HCT116 (cell line): Measurements from ENCODE around the gene MCRIP2. TPM values are rescaled to one million over a fixed set of nuclear protein-coding genes. Genes with fewer than 3 reads are reported as not detected.

ENCODE experiments used
- ATAC-seq: fragments of 200-7000 bp; cut with Tn5 transposase; 2 replicates; pipeline ENCODE4 v1.9.1; 2020; ENCODE audit warnings: mild to moderate bottlenecking, moderate library complexity
- BruUV-seq: library from RNA; stranded (reverse); fragments of 400-500 nt; replicated peaks from 2 replicates; lab custom pipeline; 2021; lab: Mats Ljungman, UMichigan
- CTCF ChIA-PET: fragments of 300-600 bp; sonication (Branson Sonifier 250); formaldehyde crosslinking; loops from one replicate; lab custom pipeline; 2021; ENCODE audit warnings: antibody characterized with exemption; lab: Charles Lee
- POLR2A ChIA-PET: fragments of 300-600, 350-600 bp; sonication (Branson Sonifier 250); formaldehyde crosslinking; loops from one replicate; lab custom pipeline; 2021; ENCODE audit warnings: antibody characterized with exemption; lab: Charles Lee
- RAD21 ChIA-PET, 2 experiments: fragments of 300-600 bp; sonication (Branson Sonifier 250); formaldehyde crosslinking; loops; one replicate each; lab custom pipeline; 2023; ENCODE audit warnings: low total read pairs in 2 of 2; ENCODE audit not compliant: uncharacterized antibody in 2 of 2, unreplicated experiment in 2 of 2, low non-redundant PET in 1 of 2; lab: Charles Lee
- DNase-seq: peaks from one replicate; pipeline ENCODE4 v3.0.0-alpha.2; 2010; ENCODE audit warnings: low read depth, low spot score
- H2AFZ ChIP-seq: fragments of 200-600 bp; shearing (Covaris generic), sonication (generic); 2 replicates; pipeline ENCODE4 v1.6.1; 2017; ENCODE audit warnings: low read depth, mixed run types, mixed read lengths, antibody characterized with exemption, low read length; ENCODE audit not compliant: poor library complexity, severe bottlenecking
- H3K27ac ChIP-seq: 2 replicates; pipeline ENCODE4 v1.5.1; 2012; ENCODE audit warnings: low read depth, low read length
- H3K27me3 ChIP-seq: fragments of 200-600 bp; sonication (generic); 2 replicates; pipeline ENCODE4 v1.6.1; 2016; ENCODE audit warnings: mixed run types, low read length, mixed read lengths; ENCODE audit not compliant: insufficient read depth
- H3K36me3 ChIP-seq, 2 experiments: fragments of 200-500 bp in 1 of 2; fragments of 200-600 bp in 1 of 2; sonication (Bioruptor generic) in 1 of 2; sonication (generic) in 1 of 2; 2 replicates each; pipeline versions ENCODE4 v1.5.1 to v1.6.1; 2014 to 2016; ENCODE audit warnings: low read length in 2 of 2, inconsistent platforms in 1 of 2, mixed read lengths in 1 of 2, mixed run types in 1 of 2; ENCODE audit not compliant: insufficient read depth in 2 of 2, control insufficient read depth in 1 of 2
- H3K4me1 ChIP-seq, 2 experiments: fragments of 200-600 bp in 1 of 2; sonication (generic) in 1 of 2; 2 replicates each; pipeline versions ENCODE4 v1.5.1 to v1.6.1; 2012 to 2017; ENCODE audit warnings: low read length in 2 of 2, inconsistent platforms in 1 of 2, mild to moderate bottlenecking in 1 of 2, mixed read lengths in 1 of 2, mixed run types in 1 of 2, moderate library complexity in 1 of 2; ENCODE audit not compliant: insufficient read depth in 2 of 2, control insufficient read depth in 1 of 2
- H3K4me2 ChIP-seq: fragments of 200-600 bp; sonication (generic); 2 replicates; pipeline ENCODE4 v1.6.1; 2017; ENCODE audit warnings: mixed run types, low read length, mixed read lengths
- H3K4me3 ChIP-seq, 2 experiments: fragments of 200-600 bp in 1 of 2; sonication (generic) in 1 of 2; replicated peaks in 1 of 2; 2 replicates each; pipeline ENCODE4 v1.5.1; 2011 to 2016; ENCODE audit warnings: low read length in 2 of 2, control low read depth in 1 of 2, low read depth in 1 of 2, mild to moderate bottlenecking in 1 of 2, mixed read lengths in 1 of 2, mixed run types in 1 of 2
- H3K79me2 ChIP-seq: fragments of 200-600 bp; sonication (generic); 2 replicates; pipeline ENCODE4 v1.6.1; 2017; ENCODE audit warnings: mild to moderate bottlenecking, mixed run types, low read length, moderate library complexity, mixed read lengths; ENCODE audit not compliant: insufficient read depth
- H3K9ac ChIP-seq: fragments of 200-600 bp; sonication (generic); 2 replicates; pipeline ENCODE4 v1.6.1; 2016; ENCODE audit warnings: low read length, mixed read lengths
- H3K9me2 ChIP-seq: fragments of 200-600 bp; sonication (generic), shearing (Covaris generic); 2 replicates; pipeline ENCODE4 v1.6.1; 2017; ENCODE audit warnings: mixed run types, mild to moderate bottlenecking, moderate library complexity; ENCODE audit not compliant: insufficient read depth
- H3K9me3 ChIP-seq, 2 experiments: fragments of 200-500 bp in 1 of 2; fragments of 200-600 bp in 1 of 2; sonication (Bioruptor generic) in 1 of 2; sonication (generic) in 1 of 2; 2 replicates each; pipeline ENCODE4 v1.6.1; 2014 to 2017; ENCODE audit warnings: low read length in 2 of 2, mixed read lengths in 2 of 2, inconsistent platforms in 1 of 2, low read depth in 1 of 2, mild to moderate bottlenecking in 1 of 2, mixed run types in 1 of 2, moderate library complexity in 1 of 2; ENCODE audit not compliant: control insufficient read depth in 1 of 2, insufficient read depth in 1 of 2
- H4K20me1 ChIP-seq: fragments of 200-600 bp; sonication (generic), shearing (Covaris generic); 2 replicates; pipeline ENCODE4 v1.6.1; 2017; ENCODE audit warnings: mixed run types, mild to moderate bottlenecking, moderate library complexity; ENCODE audit not compliant: insufficient read depth
- EZH2 ChIP-seq: fragments of 200-600 bp; sonication (generic); IDR thresholded peaks from 2 replicates; pipeline ENCODE4 v1.6.1; 2017; ENCODE audit warnings: antibody characterized with exemption, mixed run types
- EZH2phosphoT487 ChIP-seq: fragments of 200-600 bp; IDR thresholded peaks from 2 replicates; pipeline ENCODE4 v1.6.1; 2018; ENCODE audit warnings: antibody characterized with exemption, borderline replicate concordance
- FOSL1 ChIP-seq: IDR thresholded peaks from 2 replicates; pipeline ENCODE4 v1.6.1; 2012; ENCODE audit warnings: low read depth
- POLR2AphosphoS5 ChIP-seq: IDR thresholded peaks from 2 replicates; pipeline ENCODE4 v1.6.1; 2011; ENCODE audit warnings: mild to moderate bottlenecking, low read depth, low read length, moderate library complexity
- SP1 ChIP-seq: IDR thresholded peaks from 2 replicates; pipeline ENCODE4 v1.6.1; 2012; ENCODE audit warnings: low read depth
- ZNF274 ChIP-seq: fragments of 200-500 bp; sonication (Bioruptor generic); IDR thresholded peaks from 2 replicates; pipeline ENCODE4 v1.6.1; 2014; ENCODE audit warnings: mild to moderate bottlenecking, low read depth, low read length, inconsistent platforms
- intact Hi-C: fragments of 100-400 bp; cut with micrococcal nuclease; formaldehyde crosslinking; loops from 2 replicates; pipeline ENCODE4 v1.10.0; 2022
- total RNA-seq: library from RNA; stranded (reverse); gene quantifications from one replicate; pipeline ENCODE4 v1.2.1, GENCODE V29; 2021; ENCODE audit not compliant: unreplicated experiment
- TF ChIP-seq, protein P1 (sequence below): IDR thresholded peaks from 2 replicates; pipeline ENCODE4 v1.6.1; 2012; ENCODE audit warnings: low read depth
- TF ChIP-seq, protein P2 (sequence below): IDR thresholded peaks from 2 replicates; pipeline ENCODE4 v1.6.1; 2012

MCRIP2 gene
- total RNA-seq, 1 experiment from 2014 or later = 34.9 TPM

DNA sequence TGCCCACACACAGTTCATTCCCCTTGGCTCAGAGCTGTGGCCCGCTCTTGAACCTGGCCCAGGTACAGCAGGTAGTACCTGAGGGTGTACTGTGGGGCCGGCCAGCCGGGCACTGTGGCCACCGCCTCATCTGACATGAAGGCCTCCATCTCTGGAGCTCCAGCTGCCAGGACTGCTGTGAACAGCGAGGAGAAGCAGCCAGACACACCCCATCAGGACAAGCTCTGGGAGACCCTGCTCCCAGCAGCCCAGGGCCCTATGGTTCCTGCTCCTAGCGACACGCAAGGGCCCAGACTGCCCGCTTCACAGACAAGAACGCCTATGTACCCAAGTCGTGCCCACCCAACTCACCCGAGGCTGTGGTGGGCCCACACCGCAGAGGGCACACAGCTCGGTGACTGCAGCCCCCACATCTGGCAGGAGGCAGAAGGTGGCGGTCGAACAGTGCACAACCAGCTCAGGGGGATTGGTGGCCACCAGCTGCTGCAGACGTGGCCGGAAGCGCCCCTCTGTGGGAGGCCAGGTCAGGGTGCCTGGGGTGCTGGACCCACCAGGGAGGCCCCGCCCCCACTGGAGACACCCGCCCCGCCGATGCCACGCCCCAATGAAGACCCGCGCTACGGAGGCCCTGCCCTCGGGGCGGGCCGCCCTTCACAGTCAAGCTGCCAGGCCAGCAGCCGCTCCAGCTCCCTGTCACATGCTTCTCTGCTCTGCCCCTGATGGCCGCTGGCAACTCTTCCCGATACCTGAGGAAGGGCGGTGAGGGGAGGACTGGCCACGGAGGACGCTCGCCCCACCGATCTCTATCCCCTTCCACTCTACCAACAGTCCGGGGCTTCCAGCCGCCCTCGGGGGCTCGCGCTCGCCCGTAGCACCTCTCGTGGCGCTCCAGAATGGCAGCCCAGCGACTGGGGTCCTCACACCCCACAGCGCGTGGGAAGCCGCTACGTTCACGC lies 37.5 kb downstream of the MCRIP2 start:
- ChIA-PET POLR2A (interaction anchor here (0.6 kb wide), 1 partner anchor 142 kb away, joined by 4 read pairs; no protein-coding TSS in a partner anchor), RAD21 (no interaction called here), CTCF (interaction anchor here (1.0 kb wide), 1 partner anchor 30 kb away, joined by 5 read pairs; the partner anchor contains the start of gene WDR90)
- TF ChIP-seq, protein P1, sequence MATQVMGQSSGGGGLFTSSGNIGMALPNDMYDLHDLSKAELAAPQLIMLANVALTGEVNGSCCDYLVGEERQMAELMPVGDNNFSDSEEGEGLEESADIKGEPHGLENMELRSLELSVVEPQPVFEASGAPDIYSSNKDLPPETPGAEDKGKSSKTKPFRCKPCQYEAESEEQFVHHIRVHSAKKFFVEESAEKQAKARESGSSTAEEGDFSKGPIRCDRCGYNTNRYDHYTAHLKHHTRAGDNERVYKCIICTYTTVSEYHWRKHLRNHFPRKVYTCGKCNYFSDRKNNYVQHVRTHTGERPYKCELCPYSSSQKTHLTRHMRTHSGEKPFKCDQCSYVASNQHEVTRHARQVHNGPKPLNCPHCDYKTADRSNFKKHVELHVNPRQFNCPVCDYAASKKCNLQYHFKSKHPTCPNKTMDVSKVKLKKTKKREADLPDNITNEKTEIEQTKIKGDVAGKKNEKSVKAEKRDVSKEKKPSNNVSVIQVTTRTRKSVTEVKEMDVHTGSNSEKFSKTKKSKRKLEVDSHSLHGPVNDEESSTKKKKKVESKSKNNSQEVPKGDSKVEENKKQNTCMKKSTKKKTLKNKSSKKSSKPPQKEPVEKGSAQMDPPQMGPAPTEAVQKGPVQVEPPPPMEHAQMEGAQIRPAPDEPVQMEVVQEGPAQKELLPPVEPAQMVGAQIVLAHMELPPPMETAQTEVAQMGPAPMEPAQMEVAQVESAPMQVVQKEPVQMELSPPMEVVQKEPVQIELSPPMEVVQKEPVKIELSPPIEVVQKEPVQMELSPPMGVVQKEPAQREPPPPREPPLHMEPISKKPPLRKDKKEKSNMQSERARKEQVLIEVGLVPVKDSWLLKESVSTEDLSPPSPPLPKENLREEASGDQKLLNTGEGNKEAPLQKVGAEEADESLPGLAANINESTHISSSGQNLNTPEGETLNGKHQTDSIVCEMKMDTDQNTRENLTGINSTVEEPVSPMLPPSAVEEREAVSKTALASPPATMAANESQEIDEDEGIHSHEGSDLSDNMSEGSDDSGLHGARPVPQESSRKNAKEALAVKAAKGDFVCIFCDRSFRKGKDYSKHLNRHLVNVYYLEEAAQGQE = no peak
- TF ChIP-seq POLR2AphosphoS5 (peak; percentile 41; the same call in 1 of the 2 replicates), SP1 (no peak), EZH2 (no peak), FOSL1 (no peak), EZH2phosphoT487 (no peak), ZNF274 (no peak)
- TF ChIP-seq, protein P2, sequence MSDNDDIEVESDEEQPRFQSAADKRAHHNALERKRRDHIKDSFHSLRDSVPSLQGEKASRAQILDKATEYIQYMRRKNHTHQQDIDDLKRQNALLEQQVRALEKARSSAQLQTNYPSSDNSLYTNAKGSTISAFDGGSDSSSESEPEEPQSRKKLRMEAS = no peak
- no peak overlapping the region for H2AFZ ChIP-seq
- no TSS peak for BruUV-seq
- H3K4me1 ChIP-seq = peaks cover 11 to 36% of the 10 kb centered on the region in 2 experiments
- H3K27ac ChIP-seq = peak overlapping the region; percentile 75
- peak overlapping the region; percentile 71 for H3K4me2 ChIP-seq
- H3K79me2 ChIP-seq = peaks cover 35% of the 10 kb centered on the region
- intact Hi-C loops = no loop called here
- H4K20me1 ChIP-seq = no peaks in the 10 kb centered on the region
- peak overlapping the region; percentile 40 to 52 for H3K4me3 ChIP-seq
- no peaks in the 10 kb centered on the region for H3K27me3 ChIP-seq
- peaks cover 0 to 26% of the 10 kb centered on the region in 2 experiments; a peak in 2 of 4 replicates for H3K36me3 ChIP-seq
- peak; percentile 26 for ATAC-seq
- peak overlapping the region; percentile 48; the same call in 1 of the 2 replicates for H3K9ac ChIP-seq
- no peaks in the 10 kb centered on the region for H3K9me2 ChIP-seq
- DNase-seq = no peak
- H3K9me3 ChIP-seq = no peaks in the 10 kb centered on the region
